Retinal pigment epithelial cell (primary cell): ENCODE results near the gene KIAA0232.
"Not testable (repeated sequence)": the region's sequence is repeated elsewhere in the genome, so short reads cannot be mapped to it uniquely, and the experiment has no call there.

Source experiments
- DNase-seq: peaks from one replicate; pipeline ENCODE4 v3.0.0-alpha.2; 2010; ENCODE audit warnings: low read depth
- H3K4me3 ChIP-seq: 2 replicates; pipeline ENCODE4 v1.5.1; 2011; ENCODE audit warnings: mild to moderate bottlenecking, low read length, control low read depth, moderate library complexity
- CTCF ChIP-seq: conservative IDR thresholded peaks from 2 replicates; pipeline ENCODE4 v1.5.1; 2011; ENCODE audit warnings: low read depth, low read length, control low read depth, inconsistent platforms

KIAA0232 gene

GRCh38 chr4:6825403-6825802 is 42.9 kb downstream of the KIAA0232 start:
- DNase-seq: no peak
- TF ChIP-seq CTCF: no peak
- no peak overlapping the region for H3K4me3 ChIP-seq

GRCh38 chr4:6826781-6827508 is 44.4 kb downstream of the KIAA0232 start:
- no peak for DNase-seq
- no peak overlapping the region for H3K4me3 ChIP-seq
- no peak for TF ChIP-seq CTCF

GRCh38 chr4:6829086-6829485 is 46.6 kb downstream of the KIAA0232 start:
- TF ChIP-seq CTCF: no peak
- H3K4me3 ChIP-seq: no peak overlapping the region
- DNase-seq: no peak

GRCh38 chr4:6834867-6835266 is 52.3 kb downstream of the KIAA0232 start:
- peak; percentile 19 for DNase-seq
- no peak overlapping the region for H3K4me3 ChIP-seq
- no peak for TF ChIP-seq CTCF

GRCh38 chr4:6835616-6836015 is 53.1 kb downstream of the KIAA0232 start:
- DNase-seq: not testable (repeated sequence)

GRCh38 chr4:6837106-6837505 is 54.6 kb downstream of the KIAA0232 start:
- not testable (repeated sequence) for H3K4me3 ChIP-seq, DNase-seq

More at GRCh38 chr4:6835616-6836015, 53.1 kb downstream of the KIAA0232 start:
- H3K4me3 ChIP-seq: not testable (repeated sequence)

- no peak overlapping the region for H3K4me3 ChIP-seq
- no peak for TF ChIP-seq CTCF
- no peak for DNase-seq
Measured at GRCh38 chr4:6839579-6839978, 57.1 kb downstream of the KIAA0232 start.

GRCh38 chr4:6840062-6840976 is 57.8 kb downstream of the KIAA0232 start:
- H3K4me3 ChIP-seq: no peak overlapping the region
- peak; percentile 78 for DNase-seq
- TF ChIP-seq CTCF: no peak
